IPS-NIHi7 (cell line): ENCODE measurements around the gene HIBADH.
A peak's percentile ranks its signal among the peaks of the same experiment; 100 is the strongest.
"Not testable (repeated sequence)": the region's sequence is repeated elsewhere in the genome, so short reads cannot be mapped to it uniquely, and the experiment has no call there.

Experiments used
- DNase-seq: peaks from one replicate; pipeline ENCODE4 v3.0.0; 2012; ENCODE audit warnings: mixed read lengths; ENCODE audit errors: extremely low spot score

The HIBADH gene

DNA sequence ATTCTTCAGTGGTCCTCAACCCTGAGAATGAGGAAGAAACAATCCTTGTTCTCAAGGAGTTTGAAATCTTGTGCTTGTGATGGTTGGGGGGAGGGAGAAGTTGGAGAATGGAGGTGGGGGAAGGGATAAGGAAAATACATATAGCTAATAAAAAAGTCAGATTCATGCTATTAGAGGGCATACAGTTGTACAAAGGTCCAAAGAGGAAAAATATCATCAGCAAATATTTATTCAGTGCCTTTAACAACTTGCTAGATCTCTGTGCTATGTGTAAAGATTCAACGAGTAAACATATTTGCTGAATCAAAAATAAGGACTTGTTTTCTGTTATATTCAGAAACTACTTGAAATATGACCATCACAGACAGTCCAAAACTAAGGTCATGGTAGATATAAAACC is 114.4 kb downstream of the HIBADH start:
- DNase-seq, result no peak

DNA sequence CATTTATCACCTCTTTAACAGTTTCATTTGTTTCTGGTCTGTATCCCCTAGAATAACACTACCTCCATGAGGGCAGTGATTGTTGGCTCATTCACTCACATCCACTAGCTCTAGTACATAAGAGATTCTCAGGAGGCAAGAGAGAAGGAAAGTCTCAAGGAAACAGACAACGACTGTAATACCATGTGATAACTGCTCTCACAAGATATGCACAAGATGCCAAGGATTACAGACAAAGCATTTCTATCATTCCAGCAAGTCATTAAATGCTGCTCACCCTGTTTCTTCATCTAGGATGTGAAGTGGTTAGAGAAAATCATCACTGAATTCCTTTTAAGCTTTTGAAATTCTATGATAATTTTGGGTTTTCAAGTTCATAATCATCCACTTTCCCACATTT is 115.3 kb downstream of the HIBADH start:
- no peak for DNase-seq

DNA sequence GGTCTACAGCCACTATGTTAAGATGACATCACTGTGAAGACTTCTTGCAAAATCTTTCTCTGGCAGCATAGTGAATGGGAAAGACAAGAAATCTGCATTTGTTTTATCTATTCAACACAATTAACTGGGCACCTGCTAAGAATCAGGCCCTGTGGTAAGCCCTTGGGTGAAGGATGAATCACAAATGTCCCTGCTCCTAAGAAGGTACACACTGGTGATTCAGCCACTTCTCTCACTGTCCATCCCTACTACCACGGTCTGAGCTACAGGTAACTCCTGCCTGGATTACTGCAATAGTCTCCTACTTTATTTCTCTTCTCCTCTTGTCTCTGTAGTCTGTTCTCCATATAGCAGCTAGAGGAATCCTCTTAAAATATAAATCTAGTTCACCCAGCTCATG is 116.1 kb downstream of the HIBADH start:
- no peak for DNase-seq

DNA sequence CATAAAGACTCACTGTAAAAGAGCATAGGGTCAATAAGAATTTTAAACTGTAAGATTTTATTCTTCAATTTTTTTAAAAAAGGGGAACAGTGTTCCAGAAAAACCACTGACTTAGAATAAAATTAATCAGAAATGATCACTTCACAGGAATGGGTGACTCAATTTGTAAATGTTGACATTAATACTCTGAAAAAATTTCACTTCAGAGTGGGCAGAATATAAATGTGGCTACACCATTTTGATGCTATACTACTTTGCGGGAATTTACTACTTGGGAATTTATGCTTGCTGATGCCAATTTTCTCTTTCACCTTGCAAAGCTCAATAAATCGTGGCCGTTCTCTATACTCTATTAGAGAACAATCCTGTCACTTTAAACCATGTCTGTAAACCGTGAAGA is 126.9 kb downstream of the HIBADH start:
- no peak for DNase-seq

DNA sequence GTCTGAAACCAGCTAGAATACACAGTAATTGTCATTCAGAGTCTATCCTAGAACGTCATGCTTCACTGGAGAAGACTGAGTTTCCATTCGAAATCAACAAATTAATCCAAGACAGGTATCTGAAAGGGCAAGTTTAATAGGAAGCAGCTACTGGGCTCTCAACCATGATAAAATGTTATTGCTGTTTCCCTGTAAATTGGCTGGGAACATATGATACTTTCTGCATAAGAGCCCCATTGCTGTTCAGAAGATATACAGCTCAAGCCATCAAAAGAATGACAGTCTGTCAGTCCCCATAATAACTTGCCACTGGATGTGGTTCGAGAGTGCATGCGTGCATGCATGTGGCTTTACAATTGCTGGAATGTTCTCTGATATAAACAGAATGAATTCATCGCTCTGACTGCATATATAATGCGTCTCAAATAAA is 129.0 kb downstream of the HIBADH start:
- DNase-seq, result no peak

DNA sequence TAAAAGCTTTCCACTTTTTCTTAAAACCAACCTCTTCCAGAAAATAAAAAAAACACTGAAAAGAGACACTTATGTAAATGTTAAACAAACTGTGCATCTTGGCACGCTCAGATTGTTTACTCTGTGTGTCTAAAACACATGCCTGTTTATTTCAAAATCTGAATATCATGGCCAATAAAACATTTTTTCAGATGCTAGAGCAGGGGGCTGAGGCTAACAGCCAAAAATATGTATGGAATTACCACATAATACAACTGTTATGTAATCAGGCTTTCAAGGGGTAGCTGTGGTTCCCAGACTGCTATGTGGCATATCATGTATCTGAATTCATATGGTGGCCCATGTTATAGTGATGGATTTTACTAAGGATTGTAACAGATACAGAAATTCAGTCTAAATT is 130.4 kb downstream of the HIBADH start:
- DNase-seq, result no peak

DNA sequence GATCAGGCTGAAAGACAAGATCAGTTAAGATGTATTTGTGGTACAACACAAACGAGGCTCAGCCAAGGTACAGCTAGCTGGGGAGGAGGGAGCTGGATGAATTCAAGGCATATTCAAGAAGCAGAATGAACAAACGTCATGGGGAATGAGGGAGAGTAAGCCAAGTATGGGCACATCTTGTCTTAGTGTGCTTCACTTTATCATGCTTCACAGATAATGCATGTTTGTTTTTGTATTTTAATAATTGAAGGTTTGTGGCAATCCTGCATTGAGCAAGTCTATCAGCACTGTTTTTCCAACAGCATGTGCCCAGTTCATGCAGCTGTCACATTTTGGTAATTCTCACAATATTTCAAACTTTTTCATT is 135.4 kb downstream of the HIBADH start:
- no peak for DNase-seq

DNA sequence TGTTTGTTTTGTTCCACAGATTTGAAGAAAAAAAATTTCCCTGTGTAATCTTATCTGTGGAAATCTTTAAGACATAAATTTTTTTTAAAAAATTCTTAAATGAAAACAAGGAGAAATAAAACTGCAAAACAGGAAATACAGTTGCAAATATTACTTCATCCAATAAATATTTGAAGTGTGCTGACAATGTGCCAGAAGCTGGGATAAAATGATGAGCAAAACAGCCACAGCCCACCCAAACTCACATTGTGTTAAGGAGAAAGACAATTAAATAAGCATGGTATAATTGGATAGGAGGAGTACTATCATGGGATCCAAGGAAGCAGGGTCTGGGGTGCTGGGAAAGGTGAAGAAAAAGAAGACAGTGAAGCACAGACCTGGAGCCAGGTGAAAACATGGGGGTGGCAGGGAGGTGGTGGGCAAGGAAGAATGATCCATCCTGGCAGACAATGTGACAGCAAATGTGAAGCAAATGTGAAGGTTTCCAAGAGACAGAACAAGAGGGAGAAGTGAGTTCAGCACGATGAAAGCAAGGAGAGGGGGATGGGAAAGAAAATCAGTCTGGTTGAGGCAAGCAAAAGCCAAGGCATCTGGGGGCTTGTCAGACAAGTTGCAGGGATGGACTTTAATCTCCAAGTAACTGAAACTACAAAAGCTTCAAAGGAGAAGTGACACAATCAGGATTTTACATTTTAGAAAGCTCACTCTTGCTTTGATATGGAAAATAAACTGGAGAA is 135.9 kb downstream of the HIBADH start:
- DNase-seq, result no peak

DNA sequence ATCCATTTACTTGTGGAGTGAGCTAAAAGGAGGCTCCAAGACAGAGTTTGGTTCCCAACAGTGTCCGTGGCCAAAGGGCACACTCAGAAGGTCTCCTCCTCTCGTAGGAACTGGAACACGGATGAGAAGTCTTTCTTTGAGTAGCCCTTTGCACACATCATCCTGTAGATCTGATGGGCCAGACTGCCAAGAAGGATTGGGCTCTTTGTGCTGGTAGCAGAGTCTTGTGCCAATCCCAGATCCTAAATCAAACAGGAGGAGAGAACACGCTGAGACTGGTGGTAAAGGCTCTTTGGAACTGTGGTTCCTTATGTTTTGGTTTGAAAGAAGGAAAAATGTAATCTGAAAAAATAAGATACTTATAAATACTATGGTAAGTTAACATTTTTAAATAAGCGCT is 136.6 kb downstream of the HIBADH start:
- DNase-seq, result no peak

DNA sequence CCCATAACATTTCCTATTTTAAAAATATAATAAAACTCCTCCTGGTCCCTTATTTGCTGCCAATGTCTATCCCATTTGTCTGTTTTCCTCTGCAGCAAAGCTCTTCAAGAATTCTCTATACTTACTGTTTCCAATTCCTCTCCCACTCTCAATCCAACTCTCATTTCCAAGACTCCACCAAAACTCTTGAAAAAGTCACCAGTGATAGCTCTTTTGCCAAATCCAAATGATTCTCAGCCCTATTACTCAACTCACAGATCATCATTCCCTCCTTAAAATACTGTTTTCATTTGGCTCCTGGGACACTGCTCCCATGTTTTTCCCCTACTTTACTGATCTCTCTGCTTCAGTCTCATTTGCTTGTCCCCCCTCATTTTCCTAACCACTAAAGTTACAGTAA is 139.4 kb downstream of the HIBADH start:
- DNase-seq, result no peak

DNA sequence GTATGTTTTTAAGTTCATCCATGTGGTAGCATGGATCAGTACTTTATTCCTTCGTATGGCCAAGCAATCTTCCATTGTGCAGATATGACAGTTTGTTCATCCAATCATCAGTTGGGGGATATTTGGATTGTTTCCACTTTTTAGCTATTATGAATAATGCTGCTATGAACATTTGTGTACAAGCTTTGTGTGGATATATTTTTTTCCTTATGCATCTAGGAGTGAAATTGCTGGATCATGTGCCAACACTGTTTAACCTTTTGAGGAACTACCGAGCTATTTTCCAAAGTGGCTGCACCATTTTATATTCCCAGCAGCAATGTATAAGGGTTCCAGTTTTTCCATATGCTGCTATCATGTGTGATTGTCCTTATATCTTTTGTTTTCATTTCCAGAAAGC is 140.1 kb downstream of the HIBADH start:
- no peak for DNase-seq

DNA sequence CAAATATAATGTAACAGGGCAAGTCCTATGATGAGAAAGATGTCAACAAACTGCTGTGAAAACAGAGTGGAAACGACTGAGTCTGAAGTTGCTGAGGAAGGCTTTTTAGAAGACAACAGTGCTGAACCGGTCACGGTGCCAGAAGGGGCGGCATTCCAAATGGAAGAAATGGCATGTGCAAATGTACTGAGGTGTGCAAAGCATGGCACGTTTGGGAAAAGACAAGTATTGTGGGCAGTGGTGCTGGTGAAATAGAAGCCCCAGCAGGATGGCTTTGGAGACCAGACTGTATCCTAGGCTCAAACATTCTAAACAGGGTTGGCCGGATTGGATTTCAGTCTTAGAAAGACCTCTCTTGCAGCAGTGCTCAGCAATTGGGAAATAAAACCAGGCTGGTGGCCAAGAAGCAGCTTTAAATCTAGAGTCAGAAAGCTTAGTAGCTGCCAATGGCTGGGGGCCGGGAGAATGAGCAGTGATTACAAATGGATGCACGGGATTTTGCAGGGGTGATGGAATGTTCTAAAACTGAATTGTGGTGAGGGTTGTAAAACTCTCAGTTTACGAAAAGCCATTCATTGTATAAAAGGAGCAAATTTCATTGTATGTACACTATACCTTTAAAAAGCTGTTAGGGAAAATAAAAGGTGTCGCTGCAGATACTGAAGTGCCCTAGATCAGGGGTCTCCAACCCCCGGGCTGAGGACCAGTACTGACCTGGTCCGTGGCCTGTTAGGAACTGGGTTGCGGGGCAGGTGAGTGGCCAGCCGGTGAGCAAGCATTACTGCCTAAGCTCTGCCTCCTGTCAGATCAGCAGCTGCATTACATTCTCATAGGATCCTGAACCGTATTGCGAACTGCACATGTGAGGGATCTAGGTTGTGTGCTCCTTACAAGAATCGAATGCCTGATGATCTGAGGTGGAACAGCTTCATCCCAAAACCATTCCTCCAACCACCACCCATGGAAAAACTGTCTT is 141.6 kb downstream of the HIBADH start:
- no peak for DNase-seq

DNA sequence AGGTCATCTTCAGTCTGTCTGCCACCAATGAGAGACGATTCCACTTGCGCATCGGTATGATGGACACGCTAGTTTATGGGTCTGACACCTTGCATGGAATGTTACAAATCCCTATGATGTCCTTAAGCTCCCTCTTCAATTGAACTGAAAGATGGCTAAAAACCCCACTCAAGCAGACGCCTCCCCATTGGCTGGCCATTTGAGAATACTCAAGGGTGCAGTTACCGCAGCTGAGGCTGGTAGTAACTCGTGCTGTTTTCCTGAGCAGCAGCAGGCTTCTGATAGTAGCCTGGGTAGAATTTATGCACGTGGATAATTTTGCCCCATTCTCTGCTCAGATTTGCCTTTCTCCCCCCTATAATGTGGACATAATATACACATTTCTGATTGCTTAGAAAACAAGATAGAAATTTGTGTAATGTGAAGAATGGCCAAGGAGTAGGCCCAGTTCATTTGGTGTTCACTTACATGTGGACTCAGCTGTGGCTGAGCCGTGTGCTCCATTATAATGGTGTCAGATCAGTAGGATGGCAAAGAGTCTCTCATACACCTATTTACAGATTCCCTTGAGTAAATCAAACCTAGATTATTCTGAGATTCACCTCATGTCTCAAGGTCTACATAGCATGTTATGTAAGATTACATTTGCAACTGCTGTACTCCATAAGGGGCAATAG is 142.8 kb downstream of the HIBADH start:
- DNase-seq, result no peak

DNA sequence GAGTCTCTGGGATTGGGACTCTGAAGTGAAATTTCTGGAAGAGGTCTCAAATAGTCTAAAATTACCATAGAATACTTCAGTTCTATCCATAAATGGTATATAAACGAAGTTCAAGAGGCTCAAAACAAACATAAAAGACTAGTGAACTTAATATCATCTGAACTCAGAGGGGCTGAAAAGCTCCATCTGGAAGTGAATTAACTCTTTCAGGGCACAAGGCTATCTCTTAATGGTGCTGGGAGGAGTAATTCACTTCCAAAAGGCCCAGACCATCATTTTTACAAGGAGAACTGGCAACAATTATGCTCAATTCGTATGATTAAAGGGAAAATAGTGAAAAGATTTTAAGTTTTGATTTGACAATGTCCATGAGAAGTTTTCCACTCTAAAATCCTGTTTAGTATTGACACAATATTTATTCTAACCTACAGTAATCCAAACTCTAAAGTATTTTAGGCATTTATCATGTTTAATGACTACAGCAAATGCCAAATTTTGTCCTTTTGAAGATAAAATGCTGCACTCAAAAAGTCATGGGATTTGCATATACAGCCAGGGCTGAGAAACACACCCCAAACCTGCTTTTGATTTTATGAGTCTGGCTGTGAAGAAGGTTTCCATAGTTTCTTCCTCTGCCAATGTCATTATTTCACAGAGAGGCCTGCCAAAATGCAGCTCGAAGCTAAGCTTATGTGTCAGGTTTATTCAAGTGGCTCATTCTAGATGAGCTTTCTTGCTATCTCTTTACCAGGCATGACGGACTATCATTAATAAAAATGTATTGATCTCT is 143.9 kb downstream of the HIBADH start:
- DNase-seq, result no peak

DNA sequence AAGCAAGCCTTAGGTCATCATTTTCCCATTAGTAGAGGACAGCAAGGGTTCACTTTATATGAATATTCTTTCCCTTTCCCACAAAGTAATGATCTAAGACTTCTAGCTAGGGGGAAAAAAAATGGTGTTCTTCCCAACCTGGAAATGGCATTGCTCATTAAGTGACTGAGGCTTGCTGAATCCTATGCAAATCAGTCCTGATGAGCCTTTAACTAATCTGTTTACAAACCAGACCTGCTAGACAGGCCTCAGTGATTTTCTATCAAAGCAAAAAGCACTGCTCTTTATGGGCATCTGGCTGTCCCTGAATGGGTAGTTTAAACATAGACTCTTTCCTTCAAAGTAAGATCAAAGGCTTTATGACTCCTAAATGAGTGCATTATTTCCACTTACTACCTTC is 146.3 kb downstream of the HIBADH start:
- no peak for DNase-seq

DNA sequence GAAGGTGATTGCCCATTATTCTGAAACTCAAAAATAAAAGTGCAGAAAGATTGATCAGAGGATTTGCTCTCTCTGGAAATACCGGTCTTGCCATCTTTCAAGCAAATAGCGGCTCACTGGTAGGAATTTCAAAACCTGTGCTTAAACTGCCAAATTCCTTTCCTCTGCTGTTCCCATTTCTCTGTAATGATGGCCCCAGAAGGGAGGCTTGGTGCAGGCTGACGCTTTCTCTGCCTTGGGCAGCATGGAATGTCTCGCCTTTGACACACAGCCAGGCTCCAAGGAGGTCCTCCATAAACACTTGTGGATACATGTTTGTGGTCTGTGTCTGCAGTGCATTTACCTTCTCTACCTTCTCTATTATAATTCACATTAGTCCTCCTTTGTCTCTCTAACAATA is 146.8 kb downstream of the HIBADH start:
- peak; percentile 50 for DNase-seq

DNA sequence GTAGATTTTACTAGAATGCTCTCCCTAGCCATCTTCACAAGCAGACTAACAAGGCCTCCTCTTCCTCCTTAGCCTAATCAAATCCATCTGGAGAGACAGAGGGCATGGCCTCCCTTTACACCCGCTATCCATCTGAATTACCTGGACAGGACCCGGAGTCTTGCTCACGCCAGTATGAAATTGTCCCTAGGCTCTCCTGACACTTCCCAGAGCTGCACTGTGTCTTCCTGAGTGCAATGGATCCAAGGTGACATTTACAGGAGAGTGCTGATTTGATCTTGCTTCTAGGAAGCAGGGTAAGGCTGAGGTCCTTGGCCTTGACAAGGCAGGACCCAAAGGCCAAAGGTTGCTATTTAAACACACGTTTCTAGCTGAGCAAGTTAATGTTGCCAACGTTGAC is 147.8 kb downstream of the HIBADH start:
- DNase-seq, result no peak

DNA sequence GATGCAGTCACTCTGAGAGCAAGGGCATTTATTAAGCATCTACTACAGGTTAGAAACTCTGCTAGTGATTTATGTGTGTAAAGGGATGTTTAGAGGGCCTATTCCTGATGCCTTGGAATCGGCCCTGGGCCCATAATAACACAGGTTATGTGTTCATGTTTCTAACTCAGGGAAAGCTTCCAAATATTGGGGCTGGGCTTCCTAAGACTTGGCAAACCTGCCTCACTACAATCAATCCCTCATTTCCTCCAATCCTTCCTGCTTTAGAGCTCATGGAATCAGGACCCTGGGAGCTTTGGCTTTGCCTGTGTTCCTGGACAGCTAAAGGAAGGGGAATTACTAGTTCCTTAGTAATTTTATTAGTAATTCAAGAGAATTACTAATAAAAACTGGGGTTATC is 148.8 kb downstream of the HIBADH start:
- DNase-seq, result no peak

DNA sequence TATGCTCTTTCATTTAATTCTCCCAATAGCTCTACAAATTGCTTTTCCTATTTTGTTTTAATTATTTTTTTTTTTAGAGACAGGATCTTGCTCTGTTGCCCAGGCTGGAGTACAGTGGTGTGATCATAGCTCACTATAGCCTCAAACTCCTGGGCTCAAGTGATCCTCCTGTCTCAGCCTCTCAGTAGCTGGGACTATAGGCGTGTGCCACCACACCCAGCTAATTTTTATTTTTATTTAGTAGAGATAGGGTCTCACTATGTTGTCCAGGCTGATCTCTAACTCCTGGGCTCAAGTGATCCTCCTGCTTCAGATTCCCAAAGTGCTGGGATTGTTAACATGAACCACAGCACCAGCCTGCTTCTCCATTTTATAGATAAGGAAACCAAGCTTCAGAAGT is 151.3 kb downstream of the HIBADH start:
- DNase-seq, result not testable (repeated sequence)

DNA sequence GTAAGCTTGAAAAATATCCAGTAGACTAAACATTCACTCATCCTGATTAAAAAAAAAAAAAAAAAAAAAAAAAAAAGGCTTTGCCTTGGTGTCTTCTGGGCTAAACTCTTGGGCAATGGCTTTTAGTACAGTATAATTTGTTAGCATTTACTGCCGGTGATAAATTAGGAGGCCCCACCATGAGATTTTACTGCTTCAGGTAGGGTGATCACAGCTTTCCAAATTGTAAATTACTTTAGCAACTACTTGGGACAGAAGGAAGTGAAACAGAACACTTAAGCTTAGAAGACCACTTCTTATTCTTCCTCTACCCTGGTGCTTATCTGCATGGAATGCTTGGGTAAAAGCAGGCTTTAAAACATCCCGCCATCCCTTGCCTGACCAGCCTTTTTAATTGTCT is 152.1 kb downstream of the HIBADH start:
- DNase-seq, result no peak

DNA sequence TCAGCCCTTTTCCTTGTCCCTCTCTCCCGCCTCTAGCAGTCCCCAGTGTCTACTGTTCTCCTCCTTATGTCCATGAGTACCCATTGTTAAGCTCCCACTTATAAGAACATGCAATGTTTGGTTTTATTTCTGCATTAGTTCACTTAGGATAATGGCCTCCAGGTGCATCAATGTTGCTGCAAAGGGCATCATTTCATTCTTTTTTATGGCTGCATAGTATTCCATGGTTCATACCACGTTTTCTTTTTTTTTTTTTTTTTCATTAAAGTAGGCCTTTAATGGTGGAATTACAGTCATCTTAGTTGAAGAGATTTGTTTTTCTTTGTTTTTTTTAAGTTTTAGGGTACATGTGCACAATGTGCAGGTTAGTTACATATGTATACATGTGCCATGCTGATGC is 160.8 kb downstream of the HIBADH start:
- DNase-seq, result not testable (repeated sequence)

DNA sequence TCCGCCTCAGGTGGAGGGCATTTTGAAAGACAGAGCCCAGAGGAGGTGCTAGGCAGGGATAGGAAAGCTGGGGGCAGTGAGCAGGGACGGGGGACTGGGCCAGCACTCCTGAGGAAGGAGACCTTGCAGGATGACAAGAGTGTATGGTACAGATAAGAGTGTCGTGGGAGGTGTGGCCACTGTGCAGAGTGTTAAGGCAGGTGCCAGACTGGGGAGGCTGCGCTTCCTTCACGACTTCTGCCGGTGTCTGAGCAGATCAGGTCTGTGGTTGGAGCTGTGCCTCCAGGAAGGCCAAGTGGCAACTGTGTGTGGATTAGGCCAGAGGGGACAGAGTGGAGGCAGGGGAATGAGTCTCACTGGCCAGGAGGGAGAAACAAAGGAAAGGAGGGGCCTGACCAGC is 161.7 kb downstream of the HIBADH start:
- no peak for DNase-seq
